HG02938 (cell line): ENCODE results near the gene AGAP1.

ENCODE experiments used
- ATAC-seq: cut with Tn5 transposase; IDR thresholded peaks from one replicate; pipeline ENCODE4 v1.9.1; 2021; ENCODE audit warnings: mild to moderate bottlenecking, moderate library complexity; ENCODE audit not compliant: unreplicated experiment

AGAP1 gene

GRCh38 chr2:235493775-235494715 lies at the start of gene AGAP1:
AGAP1 (plus strand) TSS chr2:235494043.
- ATAC-seq: peak; percentile 44

GRCh38 chr2:235444101-235444597 lies 49.7 kb upstream of the AGAP1 start:
- no peak for ATAC-seq

- ATAC-seq: no peak
Observed at GRCh38 chr2:235445116-235445515, 48.7 kb upstream of the AGAP1 start.

GRCh38 chr2:235446082-235446481 lies 47.8 kb upstream of the AGAP1 start:
- no peak for ATAC-seq

- ATAC-seq: no peak
Observed at GRCh38 chr2:235447210-235447609, 46.6 kb upstream of the AGAP1 start.

- ATAC-seq: no peak
Observed at GRCh38 chr2:235449568-235449967, 44.3 kb upstream of the AGAP1 start.

- ATAC-seq: no peak
Observed at GRCh38 chr2:235453605-235454151, 40.2 kb upstream of the AGAP1 start.

- no peak for ATAC-seq
Observed at GRCh38 chr2:235458839-235459273, 35.0 kb upstream of the AGAP1 start.

- no peak for ATAC-seq
Observed at GRCh38 chr2:235460548-235461047, 33.2 kb upstream of the AGAP1 start.

- no peak for ATAC-seq
Observed at GRCh38 chr2:235461763-235462414, 32.0 kb upstream of the AGAP1 start.

- ATAC-seq: no peak
Observed at GRCh38 chr2:235462415-235462790, 31.4 kb upstream of the AGAP1 start.

- ATAC-seq: no peak
Observed at GRCh38 chr2:235463893-235464292, 29.9 kb upstream of the AGAP1 start.

- no peak for ATAC-seq
Observed at GRCh38 chr2:235467588-235467987, 26.3 kb upstream of the AGAP1 start.

GRCh38 chr2:235468978-235469655 lies 24.7 kb upstream of the AGAP1 start:
- no peak for ATAC-seq

- no peak for ATAC-seq
Observed at GRCh38 chr2:235471186-235471747, 22.6 kb upstream of the AGAP1 start.

GRCh38 chr2:235472443-235472842 lies 21.4 kb upstream of the AGAP1 start:
- ATAC-seq: no peak

GRCh38 chr2:235478609-235479008 lies 15.2 kb upstream of the AGAP1 start:
- ATAC-seq: no peak

- no peak for ATAC-seq
Observed at GRCh38 chr2:235479604-235480003, 14.2 kb upstream of the AGAP1 start.

- ATAC-seq: peak; percentile 83
Observed at GRCh38 chr2:235480614-235481013, 13.2 kb upstream of the AGAP1 start.

GRCh38 chr2:235483313-235483712 lies 10.5 kb upstream of the AGAP1 start:
- no peak for ATAC-seq

GRCh38 chr2:235485362-235485761 lies 8.5 kb upstream of the AGAP1 start:
- no peak for ATAC-seq
